H9 (cell line): ENCODE measurements around the gene PLXNA4. TPM values are rescaled to one million over a fixed set of nuclear protein-coding genes. Genes with fewer than 3 reads are reported as not detected.

ENCODE experiments used
- DNase-seq: peaks from one replicate; pipeline ENCODE4 v3.0.0-alpha.2; 2017
- H2AFZ ChIP-seq: one replicate; pipeline ENCODE4 v1.6.1; 2013; ENCODE audit warnings: mild to moderate bottlenecking, low read length, control low read depth, moderate library complexity
- H2AK5ac ChIP-seq: 2 replicates; pipeline ENCODE4 v1.6.1; 2013; ENCODE audit warnings: low read length, control low read depth, mixed read lengths; ENCODE audit not compliant: insufficient read length
- H2BK120ac ChIP-seq: one replicate; pipeline ENCODE4 v1.6.1; 2013; ENCODE audit warnings: low read depth, mild to moderate bottlenecking, low read length, control low read depth, inconsistent platforms; ENCODE audit not compliant: poor library complexity, severe bottlenecking
- H2BK12ac ChIP-seq: 2 replicates; pipeline ENCODE4 v1.6.1; 2013; ENCODE audit warnings: low read length, control low read depth, mixed read lengths, low read depth; ENCODE audit not compliant: insufficient read length
- H2BK15ac ChIP-seq: 2 replicates; pipeline ENCODE4 v1.6.1; 2013; ENCODE audit warnings: low read depth, low read length, control low read depth
- H2BK20ac ChIP-seq: one replicate; pipeline ENCODE4 v1.6.1; 2013; ENCODE audit warnings: low read depth, mild to moderate bottlenecking, low read length, control low read depth, inconsistent platforms; ENCODE audit not compliant: poor library complexity, severe bottlenecking
- H2BK5ac ChIP-seq: 2 replicates; pipeline ENCODE4 v1.6.1; 2013; ENCODE audit warnings: low read length, control low read depth, mixed read lengths; ENCODE audit not compliant: insufficient read length
- H3K14ac ChIP-seq: 2 replicates; pipeline ENCODE4 v1.6.1; 2013; ENCODE audit warnings: low read length, control low read depth; ENCODE audit not compliant: insufficient read depth
- H3K18ac ChIP-seq: 2 replicates; pipeline ENCODE4 v1.6.1; 2013; ENCODE audit warnings: low read depth, mild to moderate bottlenecking, mixed read lengths, low read length, control low read depth; ENCODE audit not compliant: insufficient read length
- H3K23ac ChIP-seq: 2 replicates; pipeline ENCODE4 v1.6.1; 2013; ENCODE audit warnings: low read length, control low read depth, mixed read lengths, low read depth; ENCODE audit not compliant: insufficient read length
- H3K23me2 ChIP-seq: 2 replicates; pipeline ENCODE4 v1.6.1; 2013; ENCODE audit warnings: low read depth, mild to moderate bottlenecking, mixed read lengths, low read length, control low read depth; ENCODE audit not compliant: insufficient read length, poor library complexity, severe bottlenecking
- H3K27ac ChIP-seq: 2 replicates; pipeline ENCODE4 v1.5.1; 2013; ENCODE audit warnings: low read length, control low read depth, mixed read lengths, low read depth; ENCODE audit not compliant: insufficient read length
- H3K27me3 ChIP-seq: 2 replicates; pipeline ENCODE4 v1.6.1; 2013; ENCODE audit warnings: low read length, control low read depth, inconsistent platforms; ENCODE audit not compliant: insufficient read depth
- H3K4ac ChIP-seq: 2 replicates; pipeline ENCODE4 v1.6.1; 2013; ENCODE audit warnings: low read depth, mild to moderate bottlenecking, control low read depth, inconsistent platforms, low read length, moderate library complexity
- H3K4me1 ChIP-seq: 2 replicates; pipeline ENCODE4 v1.6.1; 2013; ENCODE audit warnings: low read length, control low read depth, inconsistent platforms; ENCODE audit not compliant: insufficient read depth
- H3K4me2 ChIP-seq: 2 replicates; pipeline ENCODE4 v1.6.1; 2013; ENCODE audit warnings: low read length, control low read depth, mixed read lengths; ENCODE audit not compliant: insufficient read length, insufficient read depth
- H3K56ac ChIP-seq: 2 replicates; pipeline ENCODE4 v1.6.1; 2013; ENCODE audit warnings: low read depth, mild to moderate bottlenecking, mixed read lengths, low read length, control low read depth; ENCODE audit not compliant: insufficient read length
- H3K79me1 ChIP-seq: 2 replicates; pipeline ENCODE4 v1.6.1; 2013; ENCODE audit warnings: low read depth, mild to moderate bottlenecking, moderate library complexity, low read length, control low read depth, inconsistent platforms; ENCODE audit not compliant: insufficient read depth, poor library complexity, severe bottlenecking
- H3K79me2 ChIP-seq: 2 replicates; pipeline ENCODE4 v1.6.1; 2013; ENCODE audit warnings: low read length, control low read depth, inconsistent platforms; ENCODE audit not compliant: insufficient read depth
- H3K9ac ChIP-seq: 2 replicates; pipeline ENCODE4 v1.6.1; 2013; ENCODE audit warnings: low read length, control low read depth, mixed read lengths; ENCODE audit not compliant: insufficient read length; ENCODE audit errors: extremely low read depth
- H3K9me3 ChIP-seq: one replicate; pipeline ENCODE4 v1.6.1; 2013; ENCODE audit warnings: low read depth, low read length, inconsistent platforms; ENCODE audit not compliant: control insufficient read depth
- H3T11ph ChIP-seq: one replicate; pipeline ENCODE4 v1.6.1; 2013; ENCODE audit warnings: mild to moderate bottlenecking, low read length, control low read depth, inconsistent platforms
- H4K20me1 ChIP-seq: one replicate; pipeline ENCODE4 v1.6.1; 2013; ENCODE audit not compliant: control insufficient read depth, insufficient read length, insufficient read depth
- H4K5ac ChIP-seq: 2 replicates; pipeline ENCODE4 v1.6.1; 2013; ENCODE audit warnings: low read depth, mild to moderate bottlenecking, mixed read lengths, low read length, control low read depth; ENCODE audit not compliant: insufficient read length
- H4K8ac ChIP-seq: replicated peaks from 2 replicates; pipeline ENCODE4 v1.6.1; 2013; ENCODE audit warnings: low read length, control low read depth, mixed read lengths, low read depth; ENCODE audit not compliant: insufficient read length
- H4K91ac ChIP-seq: 2 replicates; pipeline ENCODE4 v1.6.1; 2013; ENCODE audit warnings: low read depth, mild to moderate bottlenecking, moderate library complexity, mixed read lengths, low read length, control low read depth; ENCODE audit not compliant: insufficient read length
- H3K27ac Mint-ChIP-seq, 3 experiments: 2 replicates in 2 of 3; 3 replicates in 1 of 3; pipeline ENCODE4 v1.8.0; 2020 to 2021; ENCODE audit warnings: mixed read lengths in 3 of 3, mild to moderate bottlenecking in 1 of 3, moderate library complexity in 1 of 3
- H3K27me3 Mint-ChIP-seq: 2 replicates; pipeline ENCODE4 v1.8.0; 2021; ENCODE audit warnings: low read depth, mild to moderate bottlenecking, moderate library complexity, mixed read lengths
- H3K36me3 Mint-ChIP-seq, 3 experiments: 2 replicates in 2 of 3; 3 replicates in 1 of 3; pipeline ENCODE4 v1.8.0; 2020 to 2021; ENCODE audit warnings: low read depth in 3 of 3, mixed read lengths in 3 of 3; ENCODE audit not compliant: insufficient read depth in 1 of 3
- H3K4me1 Mint-ChIP-seq, 2 experiments: 2 replicates each; pipeline ENCODE4 v1.8.0; 2020; ENCODE audit warnings: mixed read lengths in 2 of 2
- H3K4me3 Mint-ChIP-seq, 2 experiments: 2 replicates in 1 of 2; 3 replicates in 1 of 2; pipeline ENCODE4 v1.8.0; 2020 to 2021; ENCODE audit warnings: mild to moderate bottlenecking in 2 of 2, mixed read lengths in 2 of 2, moderate library complexity in 1 of 2
- H3K9me3 Mint-ChIP-seq, 2 experiments: 2 replicates in 1 of 2; 3 replicates in 1 of 2; pipeline ENCODE4 v1.8.0; 2020; ENCODE audit warnings: mild to moderate bottlenecking in 2 of 2, mixed read lengths in 2 of 2, moderate library complexity in 1 of 2
- CTCF ChIP-seq: fragments of 200-600 bp; sonication (generic); conservative IDR thresholded peaks from 3 replicates; pipeline ENCODE4 v1.8.0; 2021; ENCODE audit warnings: antibody characterized with exemption, mild to moderate bottlenecking
- WGBS: extraction: QIAGEN DNeasy Blood & Tissue Kit; methylation state at CpG from one replicate; pipeline ENCODE4 v1.1.7; 2013; ENCODE audit warnings: missing lambda C conversion rate, low lambda C conversion rate, mixed read lengths; ENCODE audit not compliant: insufficient read length; ENCODE audit errors: extremely low coverage; 5-methylcytosine and 5-hydroxymethylcytosine counted together
- total RNA-seq: library from RNA; stranded (reverse); gene quantifications from 2 replicates; pipeline ENCODE4 v1.2.1, GENCODE V29; 2021

PLXNA4 gene
- total RNA-seq, 1 experiment from 2014 or later = 0.35 TPM

GRCh38 chr7:132244903-132245480 is 331.3 kb downstream of the PLXNA4 start:
- H3K14ac ChIP-seq = no peak overlapping the region
- Mint-ChIP-seq H3K27me3 (peaks cover 10% of the 10 kb centered on the region), H3K36me3 (peaks cover 0 to 15% (median 4%) of the 10 kb centered on the region in 3 experiments; a peak in 3 of 7 replicates), H3K9me3 (peaks cover 12 to 13% of the 10 kb centered on the region in 2 experiments), H3K4me3 (no peak overlapping the region), H3K4me1 (peaks cover 13 to 14% of the 10 kb centered on the region in 2 experiments), H3K27ac (no peak overlapping the region)
- no peak overlapping the region for H2BK15ac ChIP-seq
- H3K9ac ChIP-seq = no peak overlapping the region
- no peak overlapping the region for H2BK5ac ChIP-seq
- no peak overlapping the region for H3K27ac ChIP-seq
- no peaks in the 10 kb centered on the region for H3K9me3 ChIP-seq
- no peak for DNase-seq
- no peak overlapping the region for H4K91ac ChIP-seq
- H2BK12ac ChIP-seq = no peak overlapping the region
- H3K27me3 ChIP-seq = no peaks in the 10 kb centered on the region
- no peak overlapping the region for H4K5ac ChIP-seq
- H3K79me1 ChIP-seq = no peaks in the 10 kb centered on the region
- H3T11ph ChIP-seq = no peak overlapping the region
- no peak overlapping the region for H3K23ac ChIP-seq
- H4K20me1 ChIP-seq = no peaks in the 10 kb centered on the region
- no CpG with 5 or more reads among the region's 5 CpGs for WGBS
- H3K4me1 ChIP-seq = no peaks in the 10 kb centered on the region
- H2AK5ac ChIP-seq = no peak overlapping the region
- H3K23me2 ChIP-seq = no peaks in the 10 kb centered on the region
- H3K18ac ChIP-seq = no peak overlapping the region
- H2BK120ac ChIP-seq = no peak overlapping the region
- H3K4ac ChIP-seq = no peak overlapping the region
- no peak overlapping the region for H2AFZ ChIP-seq
- no peak overlapping the region for H3K56ac ChIP-seq
- no peaks in the 10 kb centered on the region for H3K79me2 ChIP-seq
- TF ChIP-seq CTCF = no peak
- H2BK20ac ChIP-seq = no peak overlapping the region
- no peak overlapping the region for H4K8ac ChIP-seq
- H3K4me2 ChIP-seq = no peak overlapping the region
